GM13976 (cell line): Measurements from ENCODE around the gene ADAMTS13.

Experiments
- DNase-seq: peaks from one replicate; pipeline ENCODE4 v3.0.0; 2012; ENCODE audit warnings: low spot score
- in situ Hi-C: fragments of 300-500 bp; cut with MboI; formaldehyde crosslinking; loops from one replicate; pipeline ENCODE4 v1.12.0; 2022; ENCODE audit warnings: low sequenced_read_pairs, mixed read lengths, inconsistent platforms; ENCODE audit not compliant: unreplicated experiment
- TF ChIP-seq, protein P1 (sequence below): IDR thresholded peaks from 2 replicates; pipeline ENCODE4 v1.5.1; 2012; ENCODE audit warnings: borderline replicate concordance, mild to moderate bottlenecking; ENCODE audit not compliant: insufficient read depth; ENCODE audit errors: extremely low read depth, missing control alignments, control extremely low read depth

ADAMTS13 gene

DNA sequence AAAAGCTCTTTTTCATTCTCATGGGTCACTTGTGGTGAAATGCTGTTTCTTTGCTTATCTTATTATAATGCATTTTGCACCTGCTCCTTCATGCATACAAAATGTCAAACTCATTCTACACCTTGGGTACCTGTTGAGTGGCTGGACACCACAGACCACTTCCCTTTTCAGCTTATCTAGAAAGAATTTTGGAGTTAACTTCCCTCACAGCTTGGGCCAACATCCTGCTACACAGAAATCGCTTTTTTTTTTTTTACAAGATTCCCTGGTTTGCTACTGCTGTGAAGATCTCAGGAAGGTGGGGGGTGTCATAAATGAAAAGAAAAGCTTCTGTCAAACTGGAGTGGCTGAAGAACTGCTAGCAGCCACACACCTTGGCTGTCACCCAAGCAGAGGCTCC is 7.0 kb upstream of the ADAMTS13 start:
- no peak for DNase-seq
- TF ChIP-seq, protein P1, sequence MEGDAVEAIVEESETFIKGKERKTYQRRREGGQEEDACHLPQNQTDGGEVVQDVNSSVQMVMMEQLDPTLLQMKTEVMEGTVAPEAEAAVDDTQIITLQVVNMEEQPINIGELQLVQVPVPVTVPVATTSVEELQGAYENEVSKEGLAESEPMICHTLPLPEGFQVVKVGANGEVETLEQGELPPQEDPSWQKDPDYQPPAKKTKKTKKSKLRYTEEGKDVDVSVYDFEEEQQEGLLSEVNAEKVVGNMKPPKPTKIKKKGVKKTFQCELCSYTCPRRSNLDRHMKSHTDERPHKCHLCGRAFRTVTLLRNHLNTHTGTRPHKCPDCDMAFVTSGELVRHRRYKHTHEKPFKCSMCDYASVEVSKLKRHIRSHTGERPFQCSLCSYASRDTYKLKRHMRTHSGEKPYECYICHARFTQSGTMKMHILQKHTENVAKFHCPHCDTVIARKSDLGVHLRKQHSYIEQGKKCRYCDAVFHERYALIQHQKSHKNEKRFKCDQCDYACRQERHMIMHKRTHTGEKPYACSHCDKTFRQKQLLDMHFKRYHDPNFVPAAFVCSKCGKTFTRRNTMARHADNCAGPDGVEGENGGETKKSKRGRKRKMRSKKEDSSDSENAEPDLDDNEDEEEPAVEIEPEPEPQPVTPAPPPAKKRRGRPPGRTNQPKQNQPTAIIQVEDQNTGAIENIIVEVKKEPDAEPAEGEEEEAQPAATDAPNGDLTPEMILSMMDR, result no peak
- in situ Hi-C loops, result no loop called here

DNA sequence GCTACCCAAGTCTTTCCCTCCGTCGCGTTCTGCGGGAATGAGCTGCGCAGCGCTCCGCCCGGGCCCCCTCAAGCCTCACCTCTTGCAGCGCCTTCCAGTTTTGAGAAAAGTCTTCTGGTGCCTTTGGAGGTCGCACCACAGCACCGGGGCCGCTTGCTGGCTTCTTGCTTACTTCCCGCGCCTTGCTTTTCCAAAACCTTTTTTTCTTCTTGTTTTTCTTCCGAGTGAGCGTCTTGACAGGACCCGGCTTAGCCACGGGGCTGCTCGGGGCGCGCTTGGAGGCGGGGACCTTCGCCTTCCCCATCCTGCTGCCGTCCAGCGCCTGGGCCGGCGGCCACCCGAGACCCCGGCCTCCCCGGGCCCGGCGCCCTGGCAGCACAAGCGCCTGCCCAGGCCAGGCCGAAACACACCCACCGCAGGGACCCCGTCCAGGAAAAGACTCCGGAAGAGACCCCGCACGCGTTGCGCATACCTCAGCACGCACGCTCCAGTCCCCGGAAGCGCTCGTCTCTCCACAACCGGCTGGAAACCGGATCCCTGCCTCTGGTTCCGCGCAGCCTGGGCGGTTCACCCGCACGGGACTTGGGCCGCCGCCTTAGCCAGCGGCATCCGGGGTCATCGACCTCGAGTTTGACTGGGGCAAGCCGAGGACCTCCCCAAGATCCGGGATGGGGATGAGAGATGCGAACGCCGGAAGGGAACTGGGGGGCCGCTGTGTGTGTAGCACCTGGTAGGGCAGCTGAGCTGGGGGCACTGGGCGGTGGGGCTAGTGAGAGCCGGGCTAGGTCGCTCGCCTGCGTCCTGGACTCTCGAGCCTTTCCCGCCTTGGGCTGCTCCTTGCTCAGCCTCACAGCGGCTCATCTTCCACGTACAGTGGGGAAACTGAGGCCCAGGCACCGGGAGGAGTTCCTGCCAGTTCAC is 4.4 kb upstream of the ADAMTS13 start, which contains the start of gene REXO4:
REXO4 (minus strand) TSS at position 470 of the 921 bp plus-strand sequence; CDS start at position 304, 166 bp downstream.
- DNase-seq, result peak; percentile 86
- TF ChIP-seq, protein P1, result no peak
- in situ Hi-C loops, result no loop called here

DNA sequence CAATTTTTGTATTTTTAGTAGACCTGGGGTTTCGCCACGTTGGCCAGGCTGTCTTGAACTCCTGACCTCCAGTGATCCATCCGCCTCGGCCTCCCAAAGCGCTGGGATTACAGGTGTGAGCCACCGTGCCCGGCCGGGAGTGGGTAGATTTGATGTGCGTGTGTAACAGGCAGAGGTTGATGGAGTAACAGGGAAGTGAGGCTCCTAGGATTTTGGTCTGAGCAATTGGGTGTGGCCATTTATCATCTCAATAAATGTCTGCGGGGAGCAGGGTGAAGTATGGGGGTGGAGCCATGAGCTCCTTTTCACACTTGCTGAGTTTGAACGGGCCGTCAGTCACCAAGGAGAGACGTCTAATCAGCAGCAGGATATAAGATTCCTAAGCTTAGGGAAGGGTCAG is 3.2 kb upstream of the ADAMTS13 start:
- TF ChIP-seq, protein P1, result no peak
- in situ Hi-C loops, result no loop called here
- no peak for DNase-seq

DNA sequence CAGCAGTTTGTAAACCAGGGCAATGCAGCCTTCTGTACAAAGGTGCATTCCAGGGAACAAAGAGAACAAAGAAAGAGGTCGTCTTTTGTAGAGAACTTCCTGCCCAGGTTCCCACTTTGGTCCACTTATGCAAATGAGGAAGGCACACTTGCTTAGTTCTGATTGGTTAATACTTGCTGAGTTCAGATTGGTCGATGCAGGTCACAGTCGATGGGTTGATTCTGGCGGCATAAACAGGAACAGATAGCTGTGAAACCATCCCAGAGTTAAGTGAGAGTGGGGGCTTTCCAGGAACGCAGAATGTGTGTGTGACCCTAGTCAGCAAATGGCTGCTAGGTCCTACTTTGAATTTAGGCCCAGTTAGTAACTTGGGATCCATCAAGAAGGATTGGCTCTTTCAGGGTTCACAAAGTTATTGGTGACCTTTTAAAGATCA is 1.8 kb upstream of the ADAMTS13 start:
- TF ChIP-seq, protein P1, result no peak
- peak; percentile 86 for DNase-seq
- in situ Hi-C loops, result no loop called here

DNA sequence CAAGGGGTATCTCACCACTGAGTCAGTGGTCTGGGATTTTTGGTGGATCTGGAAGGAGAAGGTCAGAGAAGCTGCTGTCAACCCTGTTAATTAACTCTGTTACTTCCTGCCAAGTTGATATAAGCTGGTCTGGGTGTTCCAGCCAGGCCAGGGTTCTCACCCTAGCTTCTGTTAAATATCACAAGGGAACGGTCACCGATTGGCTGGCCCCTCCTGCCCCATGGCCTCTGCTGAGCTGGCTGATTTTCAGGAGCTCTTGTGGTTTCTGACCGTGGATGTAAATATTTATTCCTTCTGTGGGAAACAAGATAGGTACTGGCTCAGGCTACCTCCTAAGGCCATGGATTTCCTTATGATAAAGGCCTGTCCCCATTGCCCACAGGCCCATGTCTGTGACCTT is 1.0 kb downstream of the ADAMTS13 start:
- TF ChIP-seq, protein P1, result no peak
- in situ Hi-C loops, result no loop called here
- no peak for DNase-seq

DNA sequence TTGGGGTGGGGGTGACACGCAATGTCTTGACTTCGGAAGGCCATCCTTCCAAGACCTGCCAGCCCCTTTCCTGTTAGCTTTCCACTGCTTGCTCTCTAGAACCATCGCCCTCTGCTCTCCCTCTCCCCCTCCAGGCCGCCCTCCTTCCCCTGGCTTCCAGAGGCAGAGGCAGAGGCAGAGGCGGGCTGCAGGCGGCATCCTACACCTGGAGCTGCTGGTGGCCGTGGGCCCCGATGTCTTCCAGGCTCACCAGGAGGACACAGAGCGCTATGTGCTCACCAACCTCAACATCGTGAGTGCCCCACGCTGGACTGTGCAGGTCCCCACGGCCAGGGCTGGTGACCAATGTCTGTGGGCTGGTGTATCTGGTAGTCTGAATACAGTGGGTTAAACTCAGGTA is 2.0 kb downstream of the ADAMTS13 start:
- DNase-seq, result no peak
- in situ Hi-C loops, result no loop called here
- TF ChIP-seq, protein P1, result no peak
